Esophagus (tissue), 2 donors: ENCODE data around the gene DUSP15. TPM values are rescaled to one million over a fixed set of nuclear protein-coding genes. Genes with fewer than 3 reads are reported as not detected.
"Not testable (repeated sequence)": the region's sequence is repeated elsewhere in the genome, so short reads cannot be mapped to it uniquely, and the experiment has no call there.

Experiments used
- H3K27ac ChIP-seq, 2 donors: one replicate each; pipeline ENCODE4 v1.5.1; 2013; ENCODE audit warnings: low read depth in 2 of 2, mild to moderate bottlenecking in 2 of 2, inconsistent platforms in 1 of 2, low read length in 1 of 2, moderate library complexity in 1 of 2
- H3K27me3 ChIP-seq, 2 donors: one replicate each; pipeline ENCODE4 v1.6.1; 2013; ENCODE audit warnings: low read length in 2 of 2, control low read depth in 1 of 2, mild to moderate bottlenecking in 1 of 2; ENCODE audit not compliant: insufficient read depth in 2 of 2, control insufficient read depth in 1 of 2
- H3K36me3 ChIP-seq, 2 donors: one replicate each; pipeline ENCODE4 v1.6.1; 2013; ENCODE audit warnings: low read length in 1 of 2; ENCODE audit not compliant: control insufficient read depth in 2 of 2, insufficient read depth in 2 of 2
- H3K4me1 ChIP-seq, 2 donors: one replicate each; pipeline ENCODE4 v1.6.1; 2013; ENCODE audit warnings: low read length in 1 of 2; ENCODE audit not compliant: control insufficient read depth in 2 of 2, insufficient read depth in 2 of 2
- H3K4me3 ChIP-seq, 2 donors: one replicate each; pipeline ENCODE4 v1.5.1; 2013; ENCODE audit warnings: low read length in 2 of 2, mild to moderate bottlenecking in 2 of 2, low read depth in 1 of 2, moderate library complexity in 1 of 2
- H3K9me3 ChIP-seq, 2 donors: one replicate each; pipeline ENCODE4 v1.6.1; 2013; ENCODE audit warnings: mild to moderate bottlenecking in 2 of 2, low read depth in 1 of 2, low read length in 1 of 2, moderate library complexity in 1 of 2; ENCODE audit not compliant: control insufficient read depth in 2 of 2, insufficient read depth in 1 of 2
- WGBS, 2 donors: extraction: QIAGEN DNeasy Blood & Tissue Kit; methylation state at CpG; one replicate each; pipeline ENCODE4 v1.1.7; 2013; 5-methylcytosine and 5-hydroxymethylcytosine counted together
- polyA plus RNA-seq, 2 donors: library from polyadenylated mRNA; stranded (reverse); fragments of 200-250 nt; gene quantifications; one replicate each; pipeline ENCODE4 v1.2.3, GENCODE V29; 2013
- donor health status: healthy with polysubstance abuse.
- donor health status: Bipolar disorder and iron deficiency.

DUSP15 gene
- polyA plus RNA-seq, 2 donors: 0.55 to 0.58 TPM

DNA sequence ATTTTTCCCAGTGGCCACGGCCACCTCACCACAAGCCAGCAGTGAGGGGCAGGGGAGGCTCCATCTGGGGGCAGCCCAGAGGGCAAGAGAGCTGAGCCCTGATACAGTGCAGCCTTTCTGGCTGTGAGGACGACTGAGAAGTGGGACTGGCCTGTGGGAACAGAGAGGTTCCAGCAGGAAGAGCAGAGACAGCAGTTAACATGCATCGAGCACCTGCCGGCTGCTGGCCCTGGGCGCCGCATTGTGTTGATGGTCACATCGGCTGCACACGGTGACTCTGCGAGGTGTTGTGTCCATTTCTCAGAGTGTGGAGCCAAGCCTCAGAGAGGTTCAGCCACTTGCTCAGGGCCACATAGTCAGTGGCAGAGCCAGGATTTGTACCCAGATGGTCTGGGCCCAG lies 34.8 kb downstream of the DUSP15 start:
- Histone ChIP-seq H3K27me3 (no peaks in the 10 kb centered on the region), H3K9me3 (no peaks in the 10 kb centered on the region), H3K4me3 (no peak overlapping the region), H3K36me3 (no peaks in the 10 kb centered on the region), H3K27ac (no peak overlapping the region), H3K4me1 (peaks cover 3 to 4% of the 10 kb centered on the region in 2 donors)
- 81 to 85% methylated on average over 9 of the region's 9 CpGs for WGBS, 2 donors

GRCh38 chr20:31833931-31834521 lies 36.3 kb downstream of the DUSP15 start:
- Histone ChIP-seq H3K9me3 (no peaks in the 10 kb centered on the region), H3K4me3 (no peak overlapping the region), H3K27ac (no peak overlapping the region), H3K36me3 (no peaks in the 10 kb centered on the region), H3K27me3 (no peaks in the 10 kb centered on the region), H3K4me1 (peaks cover 3 to 4% of the 10 kb centered on the region in 2 donors)
- 74 to 76% methylated on average over 17 to 20 of the region's 20 CpGs for WGBS, 2 donors

DNA sequence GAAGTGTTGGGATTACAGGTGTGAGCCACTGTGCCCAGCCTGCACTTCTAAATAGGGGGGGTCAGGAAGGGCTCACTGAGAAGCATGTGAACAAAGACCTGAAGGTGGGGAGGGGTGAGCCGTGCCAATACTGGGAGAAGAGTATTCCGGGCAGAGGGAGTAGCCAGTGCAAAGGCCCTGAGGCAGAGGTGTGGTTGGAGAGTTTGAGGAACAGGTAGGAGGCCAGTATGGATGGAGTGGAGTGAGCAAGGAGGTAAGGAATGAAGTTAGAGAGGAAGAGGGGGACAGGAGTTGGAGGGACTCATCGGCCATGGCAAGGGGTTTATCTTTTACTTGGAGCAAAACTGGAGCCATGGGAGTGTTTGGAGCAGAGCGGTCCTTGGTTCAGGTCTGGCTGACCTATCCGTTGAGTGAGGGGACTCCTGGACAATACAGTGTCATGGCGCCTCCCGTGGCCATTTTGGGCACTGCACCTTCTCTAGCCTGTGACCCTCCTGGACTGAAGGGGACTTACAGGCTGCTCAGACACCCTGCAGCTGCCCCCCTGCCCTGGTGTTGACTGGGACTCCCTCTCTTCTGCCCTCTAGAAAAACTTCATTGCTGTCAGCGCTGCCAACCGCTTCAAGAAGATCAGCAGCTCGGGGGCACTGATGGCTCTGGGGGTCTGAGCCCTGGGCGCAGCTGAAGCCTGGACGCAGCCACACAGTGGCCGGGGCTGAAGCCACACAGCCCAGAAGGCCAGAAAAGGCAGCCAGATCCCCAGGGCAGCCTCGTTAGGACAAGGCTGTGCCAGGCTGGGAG lies 37.0 kb downstream of the DUSP15 start:
- no peak overlapping the region for H3K4me3 ChIP-seq
- no peak overlapping the region for H3K27ac ChIP-seq

DNA sequence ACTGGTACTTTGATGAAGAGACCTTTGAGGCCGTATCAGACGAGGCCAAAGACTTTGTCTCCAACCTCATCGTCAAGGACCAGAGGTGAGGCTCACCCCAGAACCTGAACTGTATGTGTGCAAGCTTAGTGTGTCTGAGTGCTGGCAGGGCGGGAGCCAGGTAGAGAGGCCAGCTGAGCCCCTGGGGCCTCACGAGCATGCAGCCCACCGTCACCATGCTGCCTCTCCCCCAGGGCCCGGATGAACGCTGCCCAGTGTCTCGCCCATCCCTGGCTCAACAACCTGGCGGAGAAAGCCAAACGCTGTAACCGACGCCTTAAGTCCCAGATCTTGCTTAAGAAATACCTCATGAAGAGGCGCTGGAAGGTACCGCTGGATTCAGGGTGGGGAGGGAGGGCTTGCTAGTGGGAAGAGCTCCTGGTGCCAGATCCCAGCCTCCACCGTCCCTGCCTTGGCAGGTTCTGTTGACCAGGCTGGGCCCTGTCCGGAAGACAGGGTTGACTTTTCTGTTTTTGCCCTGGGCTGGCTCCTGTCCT lies 38.5 kb downstream of the DUSP15 start:
- WGBS, 2 donors: 80 to 83% methylated on average over 17 of the region's 17 CpGs
- H3K9me3 ChIP-seq: no peaks in the 10 kb centered on the region
- H3K4me3 ChIP-seq: no peak overlapping the region
- H3K36me3 ChIP-seq: no peaks in the 10 kb centered on the region
- no peak overlapping the region for H3K27ac ChIP-seq
- H3K4me1 ChIP-seq: peaks cover 0 to 4% of the 10 kb centered on the region in 2 donors
- no peaks in the 10 kb centered on the region for H3K27me3 ChIP-seq

More for the DNA sequence above, 37.0 kb downstream of the DUSP15 start:
- no peaks in the 10 kb centered on the region for H3K36me3 ChIP-seq
- H3K9me3 ChIP-seq: no peaks in the 10 kb centered on the region
- no peaks in the 10 kb centered on the region for H3K27me3 ChIP-seq
- WGBS, 2 donors: 62 to 63% methylated on average over 14 of the region's 14 CpGs
- H3K4me1 ChIP-seq: peaks cover 2 to 4% of the 10 kb centered on the region in 2 donors

- Histone ChIP-seq H3K4me1 (peaks cover 0 to 3% of the 10 kb centered on the region in 2 donors), H3K36me3 (no peaks in the 10 kb centered on the region), H3K9me3 (no peaks in the 10 kb centered on the region), H3K4me3 (no peak overlapping the region), H3K27ac (no peak overlapping the region), H3K27me3 (no peaks in the 10 kb centered on the region)
- WGBS, 2 donors: 88 to 91% methylated on average over 6 of the region's 6 CpGs
Measured at GRCh38 chr20:31831211-31831610, 39.1 kb downstream of the DUSP15 start.

DNA sequence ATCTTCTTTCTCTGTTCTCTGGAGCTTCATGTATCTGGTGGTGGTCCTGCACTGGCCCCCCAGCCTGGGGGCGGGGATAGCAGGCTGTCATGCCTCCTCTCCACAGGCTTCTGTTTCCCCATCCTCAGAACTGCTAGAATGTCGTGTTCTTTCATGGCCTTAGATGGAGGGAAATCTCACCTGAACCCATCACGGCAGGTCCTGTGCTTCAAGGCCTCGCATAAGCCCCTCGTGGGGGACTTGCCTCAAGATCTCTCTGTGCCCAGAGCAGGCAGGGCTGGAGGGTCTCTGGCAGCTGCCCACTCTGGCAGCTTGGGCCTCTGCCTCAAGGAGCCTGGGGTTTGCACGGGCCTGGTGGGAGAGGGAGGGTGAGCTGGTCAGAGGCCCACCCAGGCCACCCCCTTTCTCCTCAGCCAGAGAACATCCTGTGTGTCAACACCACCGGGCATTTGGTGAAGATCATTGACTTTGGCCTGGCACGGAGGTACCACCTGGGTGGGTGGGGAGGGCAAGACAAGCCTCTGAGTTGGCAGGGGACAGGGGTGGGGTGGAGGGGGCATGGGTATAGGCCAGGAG lies 39.8 kb downstream of the DUSP15 start:
- WGBS, 2 donors: 80 to 85% methylated on average over 7 to 8 of the region's 8 CpGs
- no peak overlapping the region for H3K4me3 ChIP-seq
- no peak overlapping the region for H3K27ac ChIP-seq
- no peaks in the 10 kb centered on the region for H3K36me3 ChIP-seq
- no peaks in the 10 kb centered on the region for H3K9me3 ChIP-seq
- H3K27me3 ChIP-seq: no peaks in the 10 kb centered on the region
- no peaks in the 10 kb centered on the region for H3K4me1 ChIP-seq

DNA sequence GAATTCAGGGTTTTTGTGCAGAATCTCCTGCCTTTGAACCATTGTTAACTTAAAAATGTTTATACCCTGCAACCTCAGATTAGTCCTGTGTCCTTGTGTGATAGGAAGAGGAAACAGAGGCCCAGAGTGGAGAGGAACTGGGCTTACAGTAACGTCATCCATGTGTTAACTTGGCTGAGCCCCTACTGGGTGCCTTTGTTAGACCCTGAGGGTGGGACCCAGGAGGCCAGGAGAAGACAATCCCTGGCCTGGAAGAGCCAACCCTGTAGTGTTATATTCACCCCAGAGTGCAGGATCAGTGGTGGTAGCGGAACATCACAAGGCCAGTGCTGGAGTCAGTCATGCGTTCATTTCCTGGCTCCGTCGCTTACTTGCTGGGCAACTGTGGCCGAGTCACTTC lies 40.6 kb downstream of the DUSP15 start:
- H3K27me3 ChIP-seq: no peaks in the 10 kb centered on the region
- 77 to 79% methylated on average over 6 of the region's 6 CpGs for WGBS, 2 donors
- H3K36me3 ChIP-seq: no peaks in the 10 kb centered on the region
- H3K9me3 ChIP-seq: no peaks in the 10 kb centered on the region
- no peak overlapping the region for H3K27ac ChIP-seq
- no peak overlapping the region for H3K4me3 ChIP-seq
- no peaks in the 10 kb centered on the region for H3K4me1 ChIP-seq

DNA sequence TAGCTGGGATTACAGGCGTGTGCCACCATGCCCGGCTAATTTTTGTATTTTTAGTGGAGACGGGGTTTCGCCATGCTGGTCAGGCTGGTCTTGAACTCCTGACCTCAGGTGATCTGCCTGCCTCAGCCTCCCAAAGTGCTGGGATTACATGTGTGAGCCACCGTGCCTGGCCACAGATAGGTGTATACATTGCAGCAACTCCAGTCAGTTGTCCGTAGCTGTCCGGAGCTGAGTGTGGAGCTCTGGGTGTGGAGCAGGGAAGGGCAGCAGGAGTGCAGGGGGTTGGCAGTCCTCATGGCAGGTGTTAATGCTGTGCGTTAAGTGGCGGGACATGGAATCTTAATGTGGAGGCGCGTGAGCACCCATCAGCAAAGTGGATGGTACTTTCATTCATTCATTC lies 42.3 kb downstream of the DUSP15 start:
- not testable (repeated sequence) for H3K4me1 ChIP-seq, H3K4me3 ChIP-seq, H3K27me3 ChIP-seq, H3K36me3 ChIP-seq, H3K27ac ChIP-seq, H3K9me3 ChIP-seq
- 94 to 95% methylated on average over 11 of the region's 11 CpGs for WGBS, 2 donors

GRCh38 chr20:31827059-31827458 lies 43.3 kb downstream of the DUSP15 start:
- H3K36me3 ChIP-seq: no peaks in the 10 kb centered on the region
- H3K27ac ChIP-seq: no peak overlapping the region
- H3K4me3 ChIP-seq: no peak overlapping the region
- no peaks in the 10 kb centered on the region for H3K4me1 ChIP-seq
- no peaks in the 10 kb centered on the region for H3K27me3 ChIP-seq
- H3K9me3 ChIP-seq: no peaks in the 10 kb centered on the region
- whole genome bisulfite sequencing, 2 donors: 69% methylated on average over 2 of the region's 2 CpGs
